Esophagus squamous epithelium (tissue), 5 donors: ENCODE measurements around the gene SDK2. TPM values are rescaled to one million over a fixed set of nuclear protein-coding genes. Genes with fewer than 3 reads are reported as not detected.
A peak's percentile ranks its signal among the peaks of the same experiment; 100 is the strongest.

Source experiments
- DNase-seq: peaks from one replicate; lab custom pipeline; 2025; lab: John Stamatoyannopoulos, UW
- H3K27ac ChIP-seq, 4 donors: fragments of 200-600 bp; sonication (generic); one replicate each; pipeline ENCODE4 v1.5.1; 2016 to 2019; ENCODE audit warnings: mild to moderate bottlenecking in 1 of 4
- H3K27me3 ChIP-seq, 4 donors: fragments of 200-600 bp; sonication (generic); 1 replicate in 3 of 4; 2 replicates in 1 of 4; pipeline versions ENCODE4 v1.5.1 to v1.6.0; 2017 to 2021; ENCODE audit warnings: antibody characterized with exemption in 1 of 4
- H3K36me3 ChIP-seq, 3 donors: fragments of 200-600 bp; sonication (generic); one replicate each; pipeline ENCODE4 v1.5.1; 2016 to 2019
- H3K4me1 ChIP-seq, 3 donors: fragments of 200-600 bp; sonication (generic); one replicate each; pipeline ENCODE4 v1.5.1; 2017 to 2019
- H3K4me3 ChIP-seq, 4 donors: fragments of 200-600 bp; sonication (generic); 1 replicate in 3 of 4; 2 replicates in 1 of 4; pipeline ENCODE4 v1.5.1; 2016 to 2019; ENCODE audit warnings: mild to moderate bottlenecking in 2 of 4, moderate library complexity in 1 of 4
- H3K9me3 ChIP-seq, 3 donors: fragments of 200-600 bp; sonication (generic); one replicate each; pipeline ENCODE4 v1.5.1; 2016 to 2019
- POLR2A ChIP-seq, 4 donors: fragments of 450-650 bp; IDR thresholded peaks; one replicate each; pipeline ENCODE4 v1.6.1; 2017; ENCODE audit warnings: antibody characterized with exemption in 4 of 4, mild to moderate bottlenecking in 4 of 4, moderate library complexity in 3 of 4
- WGBS, 2 donors: methylation state at CpG; one replicate each; pipeline ENCODE4 v1.1.5; 2018; 5-methylcytosine and 5-hydroxymethylcytosine counted together
- intact Hi-C: fragments of 100-400 bp; cut with DNase I; formaldehyde crosslinking; loops from one replicate; pipeline ENCODE4 v1.15.0; 2022
- total RNA-seq, 4 donors: library from RNA; depleted of rRNA; stranded (reverse); fragments of >200 nt; gene quantifications; one replicate each; pipeline ENCODE4 v1.1.0, GENCODE V29; 2016
- TF ChIP-seq, protein P1 (sequence below), 6 experiments: fragments of 450-650 bp in 4 of 6; fragments of 200-600 bp in 2 of 6; sonication (generic) in 2 of 6; IDR thresholded peaks; one replicate each; pipeline ENCODE4 v1.5.1; 2016 to 2019; ENCODE audit warnings: antibody characterized with exemption in 6 of 6, mild to moderate bottlenecking in 4 of 6, moderate library complexity in 4 of 6
- donor health status: DM: yes; HTN: yes; CAD: no.

The SDK2 gene
- total RNA-seq, 4 donors from 2014 or later, result 1.7 to 5.5 (median 2.4) TPM

DNA sequence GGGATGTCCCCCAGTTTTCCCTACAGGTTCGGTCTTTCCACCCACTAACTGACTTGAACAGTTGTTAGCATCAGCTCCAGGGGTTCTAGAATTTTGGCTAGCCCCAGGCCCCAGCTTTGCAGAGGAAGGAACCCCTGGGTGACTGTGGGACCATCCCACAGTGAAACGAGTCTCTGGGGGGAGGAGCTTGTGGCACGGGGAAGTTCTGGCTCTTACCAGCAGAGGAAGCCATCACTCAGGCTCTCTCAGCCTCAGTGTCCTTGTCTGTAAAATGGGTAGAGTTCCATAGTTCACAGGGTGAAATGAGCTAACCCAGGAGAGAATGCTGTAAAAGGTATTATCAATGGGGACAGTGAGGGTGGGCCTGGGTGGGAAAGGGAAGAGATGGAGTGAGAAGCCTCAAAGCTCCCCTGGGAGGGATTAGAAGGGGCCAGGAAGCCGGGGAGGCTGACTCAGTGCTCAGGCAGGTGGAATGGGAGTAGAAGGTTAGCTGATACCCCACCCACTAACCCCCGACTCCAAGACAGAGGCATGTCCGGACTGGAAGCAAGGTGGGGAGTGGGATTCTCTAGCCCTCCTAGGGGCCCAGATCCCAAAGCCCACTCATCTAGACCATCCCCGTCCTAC lies 301.6 kb downstream of the SDK2 start:
- DNase-seq, result no peak
- TF ChIP-seq POLR2A (IDR thresholded peaks at IDR 0.05), result no peak
- TF ChIP-seq, protein P1, sequence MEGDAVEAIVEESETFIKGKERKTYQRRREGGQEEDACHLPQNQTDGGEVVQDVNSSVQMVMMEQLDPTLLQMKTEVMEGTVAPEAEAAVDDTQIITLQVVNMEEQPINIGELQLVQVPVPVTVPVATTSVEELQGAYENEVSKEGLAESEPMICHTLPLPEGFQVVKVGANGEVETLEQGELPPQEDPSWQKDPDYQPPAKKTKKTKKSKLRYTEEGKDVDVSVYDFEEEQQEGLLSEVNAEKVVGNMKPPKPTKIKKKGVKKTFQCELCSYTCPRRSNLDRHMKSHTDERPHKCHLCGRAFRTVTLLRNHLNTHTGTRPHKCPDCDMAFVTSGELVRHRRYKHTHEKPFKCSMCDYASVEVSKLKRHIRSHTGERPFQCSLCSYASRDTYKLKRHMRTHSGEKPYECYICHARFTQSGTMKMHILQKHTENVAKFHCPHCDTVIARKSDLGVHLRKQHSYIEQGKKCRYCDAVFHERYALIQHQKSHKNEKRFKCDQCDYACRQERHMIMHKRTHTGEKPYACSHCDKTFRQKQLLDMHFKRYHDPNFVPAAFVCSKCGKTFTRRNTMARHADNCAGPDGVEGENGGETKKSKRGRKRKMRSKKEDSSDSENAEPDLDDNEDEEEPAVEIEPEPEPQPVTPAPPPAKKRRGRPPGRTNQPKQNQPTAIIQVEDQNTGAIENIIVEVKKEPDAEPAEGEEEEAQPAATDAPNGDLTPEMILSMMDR (IDR thresholded peaks at IDR 0.05), result peak in 1 of 6 experiments; percentile 27
- H3K27me3 ChIP-seq, result peaks cover 0 to 9% (median 0%) of the 10 kb centered on the region in 4 donors
- H3K9me3 ChIP-seq, result no peaks in the 10 kb centered on the region
- intact Hi-C loops, result no loop called here
- H3K27ac ChIP-seq, result peak overlapping the region; percentile 44 to 92 (median 90)
- 28 to 36% methylated on average over 5 to 6 of the region's 7 CpGs for WGBS, 2 donors
- peak overlapping the region in 1 of 4 donors; percentile 38 for H3K4me3 ChIP-seq
- H3K4me1 ChIP-seq, result peaks cover 28 to 72% (median 57%) of the 10 kb centered on the region in 3 donors
- H3K36me3 ChIP-seq, result no peaks in the 10 kb centered on the region

DNA sequence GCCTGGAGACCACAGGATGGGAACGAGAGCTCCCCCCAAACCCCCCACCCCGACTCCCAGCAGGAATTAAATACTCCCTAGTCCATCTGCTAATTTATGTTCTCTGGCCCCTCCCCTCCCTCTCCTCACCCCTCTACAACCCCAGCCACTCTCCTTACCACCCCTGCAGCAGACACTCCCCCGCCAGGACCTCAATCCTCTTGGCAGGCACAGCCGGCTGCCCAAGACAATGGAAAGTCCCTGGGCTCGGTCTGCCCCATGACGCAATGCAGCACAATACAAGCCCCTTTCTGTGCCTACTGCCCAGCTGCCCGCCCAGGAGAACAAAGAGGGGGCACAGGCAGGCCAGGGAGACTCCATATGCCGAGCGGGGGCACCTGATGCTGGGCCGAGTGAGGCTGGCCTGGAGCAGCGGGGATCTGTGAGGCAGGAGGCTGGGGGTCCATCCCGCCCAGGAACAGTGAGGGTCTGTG lies 302.2 kb downstream of the SDK2 start:
- WGBS, 2 donors, result 6 to 61% methylated on average over 6 to 10 of the region's 12 CpGs
- DNase-seq, result no peak
- H3K4me1 ChIP-seq, result peaks cover 28 to 72% (median 54%) of the 10 kb centered on the region in 3 donors
- TF ChIP-seq POLR2A (IDR thresholded peaks at IDR 0.05), result no peak
- TF ChIP-seq, protein P1 (IDR thresholded peaks at IDR 0.05), result no peak
- no peak overlapping the region for H3K4me3 ChIP-seq
- intact Hi-C loops, result no loop called here
- no peaks in the 10 kb centered on the region for H3K9me3 ChIP-seq
- H3K27ac ChIP-seq, result peak overlapping the region; percentile 44 to 92 (median 90)
- peaks cover 0 to 9% (median 0%) of the 10 kb centered on the region in 4 donors for H3K27me3 ChIP-seq
- no peaks in the 10 kb centered on the region for H3K36me3 ChIP-seq

DNA sequence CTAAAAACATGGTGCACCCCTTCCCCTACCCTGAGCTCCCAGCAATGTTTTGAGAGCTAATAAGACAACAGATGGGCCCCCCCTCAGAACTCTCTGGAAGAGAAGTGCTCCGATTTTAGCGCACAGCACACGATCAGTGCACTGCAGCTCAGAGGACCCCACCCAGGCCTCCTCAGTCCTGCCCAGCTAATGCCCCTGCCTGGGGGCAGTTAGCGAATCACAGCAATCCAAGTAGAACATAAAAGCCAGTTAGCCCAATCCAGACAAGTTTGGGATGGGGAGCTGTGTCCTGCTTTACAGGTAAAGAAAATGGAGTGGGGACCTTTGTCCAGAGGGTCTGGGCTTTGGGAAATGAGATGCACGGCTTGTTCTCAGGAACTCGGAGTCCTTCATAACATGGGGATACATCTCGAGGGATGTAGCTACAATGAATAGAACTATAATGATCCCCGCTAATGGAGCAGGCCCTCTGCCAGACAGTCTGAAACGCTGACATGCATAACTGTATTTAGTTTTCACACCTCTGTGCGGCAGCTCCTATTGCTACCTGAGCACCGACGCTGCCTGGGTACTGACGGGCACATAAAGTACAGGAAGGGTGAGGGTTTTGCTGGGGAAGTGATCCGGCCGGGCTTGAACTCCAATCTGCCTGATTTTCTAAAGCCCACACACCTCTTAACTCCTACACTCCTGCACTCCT lies 302.7 kb downstream of the SDK2 start:
- intact Hi-C loops, result no loop called here
- Histone ChIP-seq H3K4me3 (no peak overlapping the region), H3K36me3 (no peaks in the 10 kb centered on the region), H3K9me3 (no peaks in the 10 kb centered on the region), H3K4me1 (peaks cover 28 to 75% (median 56%) of the 10 kb centered on the region in 3 donors), H3K27me3 (peaks cover 0 to 9% (median 0%) of the 10 kb centered on the region in 4 donors), H3K27ac (peak overlapping the region; percentile 44 to 92 (median 90))
- 21 to 37% methylated on average over 15 of the region's 15 CpGs for whole genome bisulfite sequencing, 2 donors
- no peak for TF ChIP-seq POLR2A (IDR thresholded peaks at IDR 0.05)
- TF ChIP-seq, protein P1 (IDR thresholded peaks at IDR 0.05), result no peak
- DNase-seq, result no peak

DNA sequence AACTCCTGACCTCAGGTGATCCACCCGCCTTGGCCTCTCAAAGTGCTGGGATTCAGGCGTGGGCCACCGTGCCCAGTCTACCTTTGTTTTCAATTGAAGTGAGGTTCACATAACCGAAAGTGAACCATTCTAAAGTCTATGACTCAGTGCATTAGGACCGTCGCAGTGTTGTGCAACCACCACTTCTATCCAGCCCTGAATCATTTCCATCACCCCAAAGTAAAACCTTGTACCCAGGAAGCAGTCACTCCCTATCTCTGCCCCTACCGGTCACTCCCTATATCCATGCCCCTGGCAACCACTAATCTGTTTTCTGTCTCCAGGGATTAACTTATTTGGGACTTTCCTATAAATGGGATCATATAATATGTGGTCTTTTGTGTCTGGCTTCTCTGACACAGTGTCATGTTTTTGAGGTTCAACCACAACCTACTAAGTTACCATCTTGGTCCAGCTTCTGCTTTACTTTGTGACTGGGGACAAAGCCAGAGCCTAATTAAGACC lies 304.1 kb downstream of the SDK2 start:
- no peak for DNase-seq
- H3K4me1 ChIP-seq, result peaks cover 28 to 88% (median 66%) of the 10 kb centered on the region in 3 donors
- H3K4me3 ChIP-seq, result no peak overlapping the region
- peaks cover 0 to 9% (median 0%) of the 10 kb centered on the region in 4 donors for H3K27me3 ChIP-seq
- H3K36me3 ChIP-seq, result no peaks in the 10 kb centered on the region
- 20 to 43% methylated on average over 7 of the region's 7 CpGs for WGBS, 2 donors
- H3K27ac ChIP-seq, result peak overlapping the region; percentile 78 to 92 (median 88)
- intact Hi-C loops, result no loop called here
- no peak for TF ChIP-seq POLR2A (IDR thresholded peaks at IDR 0.05)
- TF ChIP-seq, protein P1 (IDR thresholded peaks at IDR 0.05), result peak in 4 of 6 experiments; percentile 35 to 71 (median 60)
- H3K9me3 ChIP-seq, result no peaks in the 10 kb centered on the region
